ENCODE data around the gene ATP8B2. TPM values are rescaled to one million over a fixed set of nuclear protein-coding genes. Genes with fewer than 3 reads are reported as not detected.
"Not testable (repeated sequence)": the region's sequence is repeated elsewhere in the genome, so short reads cannot be mapped to it uniquely, and the experiment has no call there.

The ATP8B2 gene
- total RNA-seq, 1 donor from 2014 or later, result 90.0 TPM

DNA sequence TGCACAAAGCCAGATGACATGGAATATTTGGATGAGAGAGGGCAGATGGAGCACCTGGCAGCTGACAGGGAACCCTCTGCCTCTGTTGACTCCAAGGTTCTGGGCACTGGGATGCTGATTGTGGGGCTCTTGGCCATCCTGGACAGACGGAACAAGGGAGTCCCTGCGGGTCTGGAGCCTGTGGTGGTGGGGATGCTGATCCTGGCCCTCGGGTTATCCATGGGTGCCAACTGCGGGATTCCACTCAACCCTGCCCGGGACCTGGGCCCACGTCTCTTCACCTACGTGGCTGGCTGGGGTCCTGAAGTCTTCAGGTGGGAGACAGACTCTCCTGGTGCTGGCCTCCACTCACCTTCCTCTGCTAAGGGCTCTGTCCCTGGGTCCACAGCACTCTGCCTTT lies 1.8 kb upstream of the ATP8B2 start:
- DNase-seq, result no peak

DNA sequence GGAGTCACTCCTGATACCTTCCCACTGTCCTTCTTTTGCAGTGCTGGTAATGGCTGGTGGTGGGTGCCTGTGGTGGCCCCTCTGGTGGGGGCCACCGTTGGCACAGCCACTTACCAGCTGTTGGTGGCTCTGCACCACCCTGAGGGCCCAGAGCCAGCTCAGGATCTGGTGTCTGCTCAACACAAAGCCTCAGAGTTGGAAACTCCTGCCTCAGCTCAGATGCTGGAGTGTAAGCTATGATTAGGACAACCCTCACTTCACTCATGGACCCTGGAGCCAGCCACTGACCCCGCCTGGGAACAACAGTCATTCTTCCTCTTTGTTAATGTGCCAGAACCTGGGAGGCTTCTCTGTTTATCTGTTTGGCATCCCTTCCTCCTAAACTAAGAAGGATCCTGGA lies 1.1 kb upstream of the ATP8B2 start:
- DNase-seq, result no peak

DNA sequence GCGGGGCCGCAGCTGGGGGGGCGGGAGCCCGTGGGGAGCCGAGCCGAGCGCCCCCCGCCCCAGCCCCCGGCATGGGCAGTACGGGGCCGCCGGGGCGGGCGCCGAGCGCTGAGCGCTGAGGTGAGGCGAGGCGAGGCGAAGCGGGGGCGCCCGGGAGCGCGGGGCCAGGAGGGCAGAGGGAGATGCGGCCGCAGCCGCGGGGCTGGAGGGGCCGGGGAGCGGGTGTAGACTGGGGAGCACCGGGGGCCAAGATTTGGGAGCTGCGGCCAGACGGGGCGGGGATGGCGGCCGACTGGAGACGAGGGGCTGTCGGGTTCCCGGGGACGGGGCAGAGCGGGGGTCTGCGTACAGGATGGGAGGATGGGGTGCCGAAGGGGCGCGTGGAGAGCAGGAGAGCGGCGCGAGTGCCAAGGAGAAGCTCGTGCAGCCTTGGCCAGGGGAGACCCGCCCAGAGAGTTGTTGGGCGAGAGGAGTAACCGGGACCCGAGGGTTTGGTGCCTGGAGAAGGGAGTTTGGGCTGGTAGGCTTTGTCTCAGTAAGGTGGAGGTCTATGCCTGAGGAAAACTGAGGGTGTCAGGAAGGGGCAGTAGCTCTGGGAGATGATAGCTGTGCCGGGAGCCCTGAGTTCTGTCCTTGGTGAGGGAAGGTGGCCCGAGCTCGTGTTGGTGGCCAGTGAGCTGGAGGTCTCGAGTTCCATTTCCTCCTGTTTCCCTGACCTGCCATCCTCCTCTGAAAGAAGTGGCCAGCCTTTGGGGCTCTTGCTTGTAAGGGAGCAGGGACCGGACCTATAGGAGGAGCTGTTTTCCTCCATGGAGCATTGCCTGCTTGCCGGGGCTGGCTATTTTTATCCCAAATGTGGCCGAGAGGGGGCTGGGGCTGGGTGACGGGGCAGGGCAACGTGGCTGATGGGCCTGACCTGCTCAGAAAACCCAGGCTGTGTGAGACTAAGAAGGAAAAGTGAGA lies 539 bp downstream of the ATP8B2 start:
- peak; percentile 90 for DNase-seq

DNA sequence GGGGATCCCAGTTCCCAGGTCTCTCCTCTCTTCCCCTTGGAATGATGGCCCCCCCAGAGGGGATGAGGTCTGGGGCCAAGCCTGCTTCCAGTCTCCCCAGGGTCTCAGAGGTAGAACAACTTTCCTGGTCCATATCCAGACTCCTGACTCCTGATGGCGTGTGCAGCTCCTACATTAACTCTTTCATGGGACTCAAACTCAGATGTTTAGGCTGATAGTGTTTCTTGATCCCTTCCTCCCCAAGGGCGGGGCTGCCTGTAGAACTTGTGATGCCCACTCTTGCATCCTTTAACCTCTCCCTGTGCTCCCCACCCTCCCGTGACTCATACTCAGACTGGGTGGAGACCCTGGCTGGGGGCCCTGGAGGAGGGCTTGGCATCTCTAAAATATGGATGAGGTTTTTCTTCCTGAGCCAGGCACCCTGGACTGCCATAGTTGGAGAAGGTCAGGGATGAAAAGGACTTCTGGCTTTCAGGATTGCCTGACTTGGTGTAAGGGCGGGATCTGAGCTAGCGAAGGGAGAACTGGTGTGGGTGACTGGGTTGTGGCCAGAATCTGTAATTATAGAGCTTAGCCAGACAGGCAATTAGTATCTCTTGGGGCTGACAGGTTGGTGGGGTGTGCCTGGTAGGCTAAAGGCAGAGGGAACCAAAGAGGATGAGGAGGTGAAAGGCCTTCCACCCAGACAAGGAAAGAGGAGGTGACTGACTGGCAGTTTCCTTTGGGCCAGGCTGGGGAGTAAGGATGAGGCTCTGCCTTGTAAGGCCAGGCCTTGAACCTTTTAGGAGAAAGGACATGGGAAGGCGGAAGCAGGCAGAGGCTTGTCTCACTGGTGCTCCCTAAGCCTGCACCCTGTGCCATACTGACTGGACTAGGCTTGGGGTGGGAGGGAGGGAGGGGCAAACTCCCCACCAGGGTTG lies 1.5 kb downstream of the ATP8B2 start:
- no peak for DNase-seq

DNA sequence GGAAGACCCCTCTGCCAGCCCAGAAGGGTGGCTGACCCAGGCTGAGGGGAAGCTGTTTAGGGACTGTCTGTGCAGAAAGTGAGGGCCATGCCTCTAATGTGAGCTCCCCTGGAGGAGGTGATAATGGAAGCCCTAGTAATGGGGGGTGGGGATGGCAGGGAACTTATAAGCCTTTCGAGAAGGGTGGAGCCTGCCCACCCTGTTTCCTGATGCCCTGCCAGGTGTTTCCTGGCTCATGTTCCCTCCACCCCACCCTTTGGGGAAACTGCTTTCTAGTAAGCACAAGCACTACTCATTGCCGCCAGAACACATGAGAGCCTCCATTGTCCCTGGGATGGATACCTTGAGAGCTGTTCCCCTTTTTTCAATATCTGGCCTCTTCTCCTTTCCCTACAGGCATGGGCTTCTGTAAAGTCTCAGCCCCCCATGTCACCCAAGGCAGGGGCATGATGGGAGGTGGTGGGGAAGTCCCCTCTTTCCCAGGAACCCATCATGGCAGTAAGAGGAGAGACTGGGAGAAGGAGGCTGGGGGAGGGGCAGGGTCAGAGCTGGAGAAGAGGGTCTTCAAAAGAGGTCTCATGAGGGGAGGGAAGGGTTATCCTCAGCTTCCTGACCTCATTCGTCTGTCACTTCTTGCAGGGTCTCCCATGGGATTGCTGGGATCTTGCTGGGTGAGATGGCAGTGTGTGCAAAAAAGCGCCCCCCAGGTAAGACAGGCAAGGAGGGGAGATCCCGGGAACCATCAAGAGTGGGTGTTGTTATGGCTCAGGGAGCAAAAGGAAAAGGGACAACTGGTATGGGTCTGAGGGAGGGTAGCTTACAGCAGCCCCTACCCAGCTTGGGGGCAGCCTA lies 2.4 kb downstream of the ATP8B2 start:
- peak; percentile 78 for DNase-seq

DNA sequence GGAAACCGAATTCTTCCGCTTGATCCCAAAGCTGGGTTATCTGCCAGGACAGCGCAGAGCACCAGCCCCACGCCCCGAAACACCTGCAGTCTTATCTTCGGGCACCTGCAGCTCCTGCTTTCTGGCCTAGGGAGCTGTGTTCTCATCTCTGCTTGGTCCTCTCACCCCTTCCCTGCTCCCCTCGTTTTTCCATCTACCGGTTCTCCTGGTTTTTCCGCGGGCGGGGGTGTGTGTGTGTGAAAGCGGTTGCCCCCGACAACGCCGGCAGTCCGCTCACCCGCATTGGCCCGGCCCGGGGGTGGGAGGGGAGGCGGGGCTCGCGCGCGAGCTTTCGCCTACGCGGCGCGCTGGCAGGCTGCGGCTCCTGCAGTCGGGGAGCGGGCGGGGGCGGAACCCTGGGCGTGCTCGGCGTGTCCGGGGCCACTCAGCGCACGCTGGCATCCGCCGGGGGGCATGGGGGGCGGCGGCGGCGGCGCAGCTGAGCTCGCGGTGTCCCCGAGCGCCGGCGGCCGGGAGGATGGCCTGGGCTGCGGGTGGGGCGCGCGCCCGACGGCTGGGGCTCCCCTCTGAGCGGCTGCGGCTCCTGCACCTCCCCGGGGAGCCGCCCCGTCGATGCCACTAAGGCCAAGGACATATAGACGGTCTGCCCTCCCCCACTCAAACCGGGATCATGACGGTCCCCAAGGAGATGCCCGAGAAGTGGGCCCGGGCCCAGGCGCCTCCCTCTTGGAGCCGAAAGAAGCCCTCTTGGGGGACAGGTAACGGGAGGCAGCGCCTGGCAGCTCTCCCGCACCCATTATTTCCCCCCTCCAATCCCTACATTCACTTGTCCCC lies 3.2 kb downstream of the ATP8B2 start:
- DNase-seq, result peak; percentile 82

DNA sequence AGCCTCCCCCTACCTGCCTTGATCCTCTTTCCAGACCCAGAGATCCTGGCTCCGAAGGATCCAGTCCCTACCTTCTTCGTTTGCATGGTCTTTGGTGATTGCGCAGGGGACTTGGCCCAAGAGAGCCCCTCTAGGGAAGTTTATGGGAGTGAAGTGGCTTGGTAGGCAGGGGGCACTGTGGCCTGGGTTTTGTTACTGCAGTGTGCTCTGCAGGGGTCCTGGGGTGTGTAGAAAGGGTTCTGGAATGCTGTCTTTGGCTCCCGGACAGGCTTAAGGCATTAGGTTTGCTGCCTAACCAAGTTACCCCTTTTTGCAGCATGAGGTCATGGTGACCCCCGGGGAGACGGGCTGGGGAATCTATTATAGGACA lies 3.8 kb downstream of the ATP8B2 start:
- no peak for DNase-seq

DNA sequence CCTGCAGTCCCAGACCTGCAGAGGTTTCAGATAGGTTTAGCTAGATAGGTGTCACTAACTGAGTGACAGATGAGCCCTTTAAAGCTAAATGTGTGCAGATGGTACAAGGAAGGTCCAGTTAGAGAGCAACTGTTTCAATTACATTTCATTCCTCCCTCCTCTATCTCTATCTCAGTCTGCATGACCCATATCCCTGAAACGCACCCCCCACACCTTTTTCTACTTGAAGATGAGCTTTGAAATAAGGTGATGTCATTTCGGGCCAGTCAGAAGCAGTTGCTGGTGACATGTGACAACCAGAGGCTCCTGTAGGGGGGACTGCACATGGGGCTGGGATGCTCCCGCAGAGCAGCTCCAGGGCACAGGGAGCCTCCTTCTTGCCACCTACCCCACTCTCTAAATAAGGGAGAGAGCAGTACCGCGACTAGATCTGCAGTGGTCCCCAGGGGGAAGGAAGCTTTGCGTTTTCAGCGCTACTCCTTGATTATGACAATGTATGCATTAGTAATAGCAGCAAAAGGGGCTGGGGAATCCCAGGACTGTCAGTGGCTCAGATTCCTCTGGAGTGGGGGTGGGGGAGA lies 4.3 kb downstream of the ATP8B2 start:
- DNase-seq, result no peak

DNA sequence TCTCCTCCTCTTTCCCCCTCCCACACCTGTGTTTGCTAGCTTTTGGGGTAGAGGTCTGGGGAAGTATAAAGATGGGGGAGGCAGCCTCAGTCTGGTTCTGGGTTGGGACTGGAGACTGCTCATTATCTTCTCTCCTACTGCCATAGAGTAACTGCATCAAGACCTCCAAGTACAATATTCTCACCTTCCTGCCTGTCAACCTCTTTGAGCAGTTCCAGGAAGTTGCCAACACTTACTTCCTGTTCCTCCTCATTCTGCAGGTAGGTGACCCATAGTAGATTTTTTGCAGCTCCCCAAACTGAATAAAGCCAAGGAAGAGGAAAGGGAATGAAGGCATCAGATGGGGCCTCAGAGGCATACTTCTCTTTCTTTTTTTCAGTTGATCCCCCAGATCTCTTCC lies 5.3 kb downstream of the ATP8B2 start:
- DNase-seq, result no peak

DNA sequence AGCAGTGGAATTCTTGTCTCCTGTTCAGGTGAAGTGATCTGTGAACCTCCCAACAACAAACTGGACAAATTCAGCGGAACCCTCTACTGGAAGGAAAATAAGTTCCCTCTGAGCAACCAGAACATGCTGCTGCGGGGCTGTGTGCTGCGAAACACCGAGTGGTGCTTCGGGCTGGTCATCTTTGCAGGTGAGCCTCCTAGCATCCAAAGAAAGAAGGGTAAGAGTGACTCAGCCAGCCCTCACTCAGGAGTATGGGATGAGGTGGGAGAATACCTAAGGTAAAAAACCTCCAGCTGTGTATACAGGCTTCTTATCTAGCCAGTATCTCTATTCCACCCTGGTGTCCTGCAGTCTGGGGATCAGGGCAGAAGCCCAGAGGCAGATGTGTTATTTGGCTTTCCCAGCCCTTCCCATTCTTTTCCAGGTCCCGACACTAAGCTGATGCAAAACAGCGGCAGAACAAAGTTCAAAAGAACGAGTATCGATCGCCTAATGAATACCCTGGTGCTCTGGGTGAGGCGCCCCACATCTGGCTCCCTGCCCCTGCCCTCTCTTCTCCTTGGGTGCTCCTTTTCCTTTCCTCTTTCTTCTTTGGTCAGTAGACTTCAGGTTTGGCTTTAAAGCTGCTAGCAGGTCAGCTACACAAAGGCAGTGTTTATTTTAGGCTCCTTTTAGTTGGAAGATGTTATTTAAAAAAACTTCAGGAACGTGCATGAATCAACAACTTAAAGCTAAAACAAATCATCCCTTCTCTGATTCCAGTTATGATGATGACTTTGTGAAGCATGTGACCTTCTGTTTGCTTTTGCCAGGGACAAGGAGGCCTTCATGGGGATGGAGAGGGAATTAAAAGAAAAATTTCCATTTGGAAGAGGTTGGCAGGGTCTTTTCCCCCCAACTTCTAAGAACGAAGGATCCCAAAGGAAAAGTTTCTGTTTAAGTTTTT lies 9.0 kb downstream of the ATP8B2 start:
- no peak for DNase-seq

DNA sequence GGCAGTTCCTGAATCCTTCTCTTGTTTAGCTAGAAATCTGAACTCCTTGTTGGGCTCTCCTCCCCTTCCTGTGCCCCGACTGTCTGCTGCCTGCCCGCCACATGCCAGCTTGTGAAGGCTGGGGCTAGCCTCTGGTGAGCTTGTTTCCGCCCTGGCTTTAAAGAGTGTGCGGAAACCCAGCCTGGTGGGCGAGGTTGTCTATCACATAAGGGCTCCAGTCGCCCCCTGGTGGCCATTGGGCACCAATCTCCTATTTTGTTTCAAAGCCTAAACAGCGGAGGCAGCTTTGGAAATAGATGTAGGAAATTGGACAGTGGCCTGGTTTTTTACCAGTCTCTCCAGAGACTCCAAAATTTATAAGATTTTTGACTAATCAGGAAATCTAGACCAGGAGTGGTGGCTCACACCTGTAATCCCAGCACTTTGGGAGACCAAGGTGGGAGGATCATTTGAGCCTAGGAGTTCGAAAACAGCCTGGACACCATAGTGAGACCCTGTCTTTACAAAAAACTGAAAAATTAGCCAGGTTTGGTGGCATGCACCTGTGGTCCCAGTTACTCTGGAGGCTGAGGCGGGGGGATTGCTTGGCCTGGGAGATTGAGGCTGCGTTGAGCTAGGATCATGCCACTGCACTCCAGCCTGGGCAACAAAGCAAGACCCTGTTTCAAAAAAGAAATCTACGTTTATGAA lies 9.8 kb downstream of the ATP8B2 start:
- peak; percentile 94 for DNase-seq

DNA sequence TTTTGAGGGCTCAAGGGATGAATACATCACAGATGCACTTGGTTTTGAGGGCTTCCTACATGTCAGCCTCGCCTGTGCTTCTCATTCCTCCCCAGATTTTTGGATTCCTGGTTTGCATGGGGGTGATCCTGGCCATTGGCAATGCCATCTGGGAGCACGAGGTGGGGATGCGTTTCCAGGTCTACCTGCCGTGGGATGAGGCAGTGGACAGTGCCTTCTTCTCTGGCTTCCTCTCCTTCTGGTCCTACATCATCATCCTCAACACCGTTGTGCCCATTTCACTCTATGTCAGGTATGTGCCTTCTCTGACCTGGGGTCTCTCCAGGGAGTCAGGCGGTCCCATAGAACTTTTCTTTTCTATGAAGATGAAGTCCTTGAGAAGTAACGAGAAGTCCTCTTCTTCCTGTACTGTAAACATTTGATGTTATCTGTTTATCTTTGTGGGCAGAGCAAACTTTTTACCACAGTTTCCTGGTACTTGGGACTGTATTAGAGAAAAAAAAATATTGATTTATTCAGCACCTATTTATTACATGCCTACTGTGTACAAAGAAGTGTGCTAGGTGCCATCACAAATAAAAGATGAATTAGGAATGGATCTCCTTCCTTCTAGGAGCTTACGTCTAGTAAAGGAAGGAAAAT lies 12.0 kb downstream of the ATP8B2 start:
- DNase-seq, result no peak

DNA sequence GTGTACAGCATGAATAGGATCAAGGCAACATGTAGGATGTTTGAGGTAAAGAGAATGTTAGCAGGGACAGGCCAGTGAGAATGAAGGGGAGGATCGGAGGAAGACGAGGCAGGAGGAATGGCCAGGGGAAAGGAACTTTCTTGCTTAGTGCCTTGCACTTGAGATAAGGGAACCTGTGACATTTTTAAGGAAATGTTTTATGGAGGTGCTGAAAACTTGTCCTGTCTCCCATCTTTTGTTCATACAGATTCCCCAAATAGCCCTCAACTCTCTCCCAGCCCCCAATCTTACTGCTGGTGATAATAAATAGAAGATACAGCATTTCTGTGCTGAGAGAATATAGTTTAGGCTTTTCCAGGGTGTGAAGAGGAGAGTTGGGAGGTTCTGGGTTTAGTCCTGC lies 13.6 kb downstream of the ATP8B2 start:
- no peak for DNase-seq

DNA sequence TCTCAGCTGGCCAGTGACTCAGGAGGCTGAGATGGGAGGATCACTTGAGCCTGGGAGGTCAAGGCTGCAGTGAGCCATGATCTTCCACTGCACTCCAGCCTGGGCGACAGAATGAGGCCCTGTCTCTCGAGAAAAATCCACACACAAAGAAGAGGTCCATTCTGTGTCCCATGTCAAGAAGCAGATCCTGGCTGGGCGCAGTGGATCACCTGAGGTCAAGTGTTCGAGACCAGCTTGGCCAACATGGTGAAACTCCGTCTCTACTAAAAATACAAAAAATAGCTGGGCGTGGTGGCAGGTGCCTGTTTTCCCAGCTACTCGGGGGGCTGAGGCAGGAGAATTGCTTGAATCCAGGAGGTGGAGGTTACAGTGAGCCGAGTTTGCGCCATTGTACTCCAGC lies 16.0 kb downstream of the ATP8B2 start:
- not testable (repeated sequence) for DNase-seq

DNA sequence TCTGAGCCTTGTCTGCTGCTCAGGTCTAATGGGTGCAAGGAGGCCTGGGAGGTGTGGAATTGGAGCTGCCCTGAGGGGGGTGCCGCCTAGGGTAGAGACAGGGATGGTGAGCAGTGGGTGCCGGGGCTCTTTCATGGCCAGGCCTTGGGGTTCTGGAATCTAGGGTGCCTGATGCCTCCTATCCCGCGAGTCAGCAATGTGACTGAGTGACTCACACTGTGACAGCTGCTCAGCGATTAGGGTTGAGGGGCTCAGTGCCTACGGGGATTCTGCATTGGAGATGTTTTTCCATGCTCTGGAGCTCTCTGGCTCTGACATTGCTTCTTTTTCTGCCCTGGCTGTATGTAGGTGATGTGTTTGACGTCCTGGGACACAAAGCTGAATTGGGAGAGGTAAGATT lies 16.8 kb downstream of the ATP8B2 start:
- no peak for DNase-seq

DNA sequence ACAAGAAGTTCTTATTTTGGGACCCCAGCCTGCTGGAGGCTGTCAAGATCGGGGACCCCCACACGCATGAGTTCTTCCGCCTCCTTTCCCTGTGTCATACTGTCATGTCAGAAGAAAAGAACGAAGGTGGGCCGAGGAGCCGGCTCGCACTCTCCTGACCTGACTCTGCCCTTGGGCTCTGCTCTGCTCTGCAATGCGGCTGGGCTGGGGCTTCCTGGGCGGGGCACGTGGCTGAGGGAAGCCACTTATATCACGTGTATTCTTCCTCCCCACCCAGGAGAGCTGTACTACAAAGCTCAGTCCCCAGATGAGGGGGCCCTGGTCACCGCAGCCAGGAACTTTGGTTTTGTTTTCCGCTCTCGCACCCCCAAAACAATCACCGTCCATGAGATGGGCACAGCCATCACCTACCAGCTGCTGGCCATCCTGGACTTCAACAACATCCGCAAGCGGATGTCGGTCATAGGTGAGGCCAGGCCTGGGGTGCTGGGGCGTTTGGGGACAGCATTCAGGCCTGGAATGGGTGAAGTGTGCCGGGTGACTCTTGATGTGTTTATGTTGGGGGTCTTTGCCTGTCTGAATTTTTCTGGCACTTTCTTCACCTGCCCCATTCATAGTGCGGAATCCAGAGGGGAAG lies 17.6 kb downstream of the ATP8B2 start:
- DNase-seq, result no peak

DNA sequence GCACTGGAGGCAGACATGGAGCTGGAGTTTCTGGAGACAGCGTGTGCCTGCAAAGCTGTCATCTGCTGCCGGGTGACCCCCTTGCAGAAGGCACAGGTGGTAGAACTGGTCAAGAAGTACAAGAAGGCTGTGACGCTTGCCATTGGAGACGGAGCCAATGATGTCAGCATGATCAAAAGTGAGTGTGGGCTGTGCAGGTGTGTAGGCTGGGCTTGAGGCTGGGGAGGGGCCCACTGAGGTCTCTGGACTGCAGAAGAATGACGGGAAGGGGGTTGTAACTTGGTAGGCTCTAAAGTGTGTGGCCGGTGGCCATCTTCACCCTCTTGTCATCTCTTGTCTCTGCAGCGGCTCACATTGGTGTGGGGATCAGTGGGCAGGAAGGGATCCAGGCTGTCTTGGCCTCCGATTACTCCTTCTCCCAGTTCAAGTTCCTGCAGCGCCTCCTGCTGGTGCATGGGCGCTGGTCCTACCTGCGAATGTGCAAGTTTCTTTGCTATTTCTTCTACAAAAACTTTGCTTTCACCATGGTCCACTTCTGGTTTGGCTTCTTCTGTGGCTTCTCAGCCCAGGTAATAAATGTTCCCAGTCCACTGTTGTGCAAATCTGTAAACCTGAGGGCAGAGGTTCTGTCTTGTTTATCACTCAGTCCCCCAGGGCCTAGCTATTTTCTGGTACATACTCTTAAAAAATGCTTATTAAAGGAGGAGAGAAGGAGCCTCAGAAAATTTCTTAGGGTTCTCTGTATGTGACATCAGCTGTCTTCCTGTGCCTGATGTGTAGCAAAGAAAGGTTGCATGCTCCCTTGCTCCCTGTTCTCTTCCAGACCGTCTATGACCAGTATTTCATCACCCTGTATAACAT lies 19.9 kb downstream of the ATP8B2 start:
- peak; percentile 72 for DNase-seq

Measured in dermis blood vessel endothelial cell (primary cell).